ENCODE results near the gene LSP1.

LSP1 gene

DNA sequence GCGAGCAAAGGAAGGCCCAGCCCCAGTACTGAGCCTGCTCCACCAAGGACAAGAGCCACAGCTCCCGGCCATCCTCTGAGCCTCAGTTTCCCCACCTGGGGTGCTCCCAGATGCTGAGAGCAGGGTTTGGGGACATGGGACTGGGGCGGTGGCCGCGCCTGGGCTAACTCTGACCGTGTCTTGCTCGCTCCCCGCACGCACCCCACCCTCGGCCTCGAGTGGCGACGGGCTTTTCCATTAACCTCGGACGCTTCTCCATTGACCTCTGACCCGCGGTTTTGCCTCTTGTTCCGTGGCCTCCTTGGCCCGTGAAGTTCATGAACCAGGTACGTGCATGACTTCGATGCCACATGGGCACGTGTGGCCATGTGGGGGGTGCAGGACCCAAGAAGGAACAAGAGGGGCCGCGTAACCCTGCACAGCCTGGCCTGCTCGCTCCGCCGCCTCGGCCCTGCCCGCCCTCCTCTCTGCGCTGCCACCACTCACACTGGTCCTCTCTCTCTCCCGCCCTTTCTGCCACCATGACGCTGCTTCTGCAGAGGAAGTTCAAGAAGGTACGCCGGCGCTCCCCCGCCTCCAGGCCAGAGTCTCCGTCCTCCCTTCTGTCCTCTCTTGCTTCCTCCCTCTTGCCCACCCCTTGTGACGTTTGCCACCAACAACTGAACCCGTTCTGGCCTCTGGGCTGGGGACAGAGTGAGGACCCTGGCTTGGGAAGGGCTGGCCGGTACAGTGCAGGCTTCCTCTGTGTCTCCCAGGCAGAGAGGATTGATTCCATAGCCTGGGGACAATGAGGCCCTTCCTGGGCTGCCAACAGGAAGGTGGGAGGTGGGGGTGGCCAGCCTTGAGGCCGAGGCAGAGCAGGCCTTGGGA lies 73.5 kb downstream of the LSP1 start:
- DNase-seq (ENCODE audit: insufficient read length, low spot score) (no peak), FAIRE-seq (no peak)

DNA sequence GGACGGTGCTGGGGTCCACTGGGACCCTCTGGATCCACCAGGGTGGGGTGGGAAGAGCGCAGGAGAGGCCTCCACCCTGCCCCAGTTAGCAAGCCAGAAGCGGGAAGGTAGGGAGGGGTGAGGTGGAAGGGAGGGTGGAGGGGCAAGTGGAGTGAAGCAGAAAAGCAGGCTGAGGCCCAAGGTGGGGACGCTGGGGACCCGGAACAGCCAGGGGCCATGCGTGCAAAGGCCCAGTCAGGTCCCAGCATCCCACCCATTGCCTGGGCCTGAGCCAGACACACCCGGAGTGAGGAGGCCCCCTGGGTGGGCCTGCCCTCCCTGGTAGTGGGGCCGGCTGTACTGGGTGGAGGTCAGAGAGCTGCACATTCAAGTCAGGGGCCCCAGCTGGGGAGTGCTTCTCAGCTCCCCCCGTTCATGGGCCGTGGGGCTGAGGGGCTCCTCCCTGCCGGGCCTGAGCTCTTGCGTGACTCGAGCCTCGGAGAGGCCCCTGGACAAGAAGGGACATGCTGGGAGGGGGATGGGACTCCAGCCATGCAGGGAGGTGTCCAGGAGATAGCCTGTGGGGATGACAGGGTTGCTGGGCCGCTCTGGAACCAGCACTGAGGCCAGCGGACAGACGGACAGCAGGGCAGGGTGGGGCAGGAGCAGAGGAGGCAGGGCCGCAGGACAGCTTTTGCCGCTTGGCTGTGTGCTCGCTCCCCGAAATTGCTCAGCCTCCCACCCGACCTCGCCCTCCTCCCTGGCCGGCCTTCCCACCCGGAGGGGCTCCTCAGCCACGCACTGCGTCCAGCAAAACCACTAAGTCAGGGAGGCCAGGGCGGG lies 74.4 kb downstream of the LSP1 start:
- DNase-seq (ENCODE audit: insufficient read length, low spot score) (no peak), FAIRE-seq (no peak)

DNA sequence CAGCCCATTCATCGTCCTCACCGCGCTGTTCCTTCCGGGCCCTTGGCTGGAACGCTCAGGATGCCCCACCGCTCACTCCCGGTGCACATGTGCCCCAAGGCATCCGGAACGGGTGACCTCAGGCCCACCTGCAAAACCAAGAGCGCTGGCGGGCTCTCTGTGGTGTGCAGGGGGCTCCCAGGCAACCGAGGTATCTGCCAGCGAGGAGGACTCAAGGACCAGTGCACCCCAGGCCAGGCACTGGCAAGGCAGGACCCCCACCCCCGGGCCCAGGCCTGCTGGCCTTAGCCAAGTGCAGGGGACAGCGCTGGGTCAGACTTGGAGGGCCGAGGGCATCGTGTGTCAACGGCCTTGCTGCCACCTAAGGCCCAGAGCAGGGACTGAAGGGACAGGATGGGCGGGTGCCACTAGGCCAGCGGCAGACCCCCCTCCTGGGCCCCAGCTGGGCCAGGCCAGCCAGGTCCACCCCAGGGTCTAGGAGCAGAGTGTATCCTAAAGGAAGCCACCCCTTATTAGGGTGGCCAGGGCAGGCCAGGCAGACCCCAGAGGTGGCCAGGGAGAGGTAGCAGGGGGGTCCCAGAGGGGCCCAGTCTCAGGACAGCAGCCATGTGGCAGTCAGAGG lies 75.1 kb downstream of the LSP1 start:
- FAIRE-seq (no peak), DNase-seq (ENCODE audit: insufficient read length, low spot score) (no peak)

DNA sequence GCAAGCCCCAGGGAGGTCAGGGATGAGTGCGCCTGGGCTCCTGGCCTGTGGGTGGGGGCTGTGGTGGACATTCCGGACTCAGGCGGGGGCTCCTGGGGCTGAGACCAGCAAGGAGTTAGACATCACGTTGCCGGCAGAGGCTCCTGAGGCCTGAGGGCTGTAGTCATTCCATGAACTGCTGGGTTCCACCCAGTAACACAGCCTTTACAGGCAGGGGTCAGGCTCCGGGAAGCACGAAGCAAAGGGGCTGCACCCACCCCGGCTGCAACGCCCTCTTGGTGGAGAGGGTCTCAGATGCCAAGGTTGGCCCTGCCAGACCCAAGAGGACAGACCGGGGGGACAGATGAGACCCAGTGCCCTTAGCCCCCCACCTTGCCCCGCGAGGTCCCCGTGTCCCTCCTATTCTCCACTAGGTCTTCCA lies 75.6 kb downstream of the LSP1 start:
- FAIRE-seq = no peak

DNA sequence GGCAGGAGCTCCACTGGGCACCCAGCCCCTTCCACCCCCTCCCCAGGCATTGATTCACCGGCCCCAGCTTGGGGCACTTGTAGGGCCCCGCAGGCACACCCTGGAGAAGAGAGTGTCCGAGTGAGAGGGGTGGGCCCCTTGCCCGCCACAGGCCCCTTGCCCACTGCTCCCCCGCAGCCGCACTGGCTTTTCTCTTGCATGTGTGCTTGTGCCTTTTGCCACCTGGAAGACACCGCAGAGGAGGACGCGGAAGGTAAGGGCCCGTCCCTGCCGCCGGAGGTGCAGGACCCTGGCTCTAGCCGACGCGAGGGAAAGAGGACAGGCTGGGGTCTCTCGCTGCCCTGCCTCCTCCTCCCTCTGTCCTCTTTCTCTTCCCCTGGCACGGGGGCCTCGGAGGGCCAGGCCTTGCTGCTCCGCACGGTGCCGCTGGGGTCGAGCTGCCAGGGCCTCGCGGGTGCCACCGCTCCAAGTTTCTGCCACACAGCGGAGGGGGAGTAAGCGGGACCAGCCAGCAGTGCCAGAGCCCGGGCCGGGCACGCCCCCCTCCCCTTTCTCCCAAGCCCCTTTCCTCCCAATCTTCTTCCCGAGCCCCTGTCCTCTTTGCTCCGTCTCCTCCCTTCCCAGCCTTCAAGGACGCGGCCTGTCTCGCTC lies 76.1 kb downstream of the LSP1 start:
- DNase-seq (ENCODE audit: insufficient read length, low spot score) = no peak

More for the DNA sequence above, 75.6 kb downstream of the LSP1 start:
- DNase-seq (ENCODE audit: insufficient read length, low spot score) = no peak

DNA sequence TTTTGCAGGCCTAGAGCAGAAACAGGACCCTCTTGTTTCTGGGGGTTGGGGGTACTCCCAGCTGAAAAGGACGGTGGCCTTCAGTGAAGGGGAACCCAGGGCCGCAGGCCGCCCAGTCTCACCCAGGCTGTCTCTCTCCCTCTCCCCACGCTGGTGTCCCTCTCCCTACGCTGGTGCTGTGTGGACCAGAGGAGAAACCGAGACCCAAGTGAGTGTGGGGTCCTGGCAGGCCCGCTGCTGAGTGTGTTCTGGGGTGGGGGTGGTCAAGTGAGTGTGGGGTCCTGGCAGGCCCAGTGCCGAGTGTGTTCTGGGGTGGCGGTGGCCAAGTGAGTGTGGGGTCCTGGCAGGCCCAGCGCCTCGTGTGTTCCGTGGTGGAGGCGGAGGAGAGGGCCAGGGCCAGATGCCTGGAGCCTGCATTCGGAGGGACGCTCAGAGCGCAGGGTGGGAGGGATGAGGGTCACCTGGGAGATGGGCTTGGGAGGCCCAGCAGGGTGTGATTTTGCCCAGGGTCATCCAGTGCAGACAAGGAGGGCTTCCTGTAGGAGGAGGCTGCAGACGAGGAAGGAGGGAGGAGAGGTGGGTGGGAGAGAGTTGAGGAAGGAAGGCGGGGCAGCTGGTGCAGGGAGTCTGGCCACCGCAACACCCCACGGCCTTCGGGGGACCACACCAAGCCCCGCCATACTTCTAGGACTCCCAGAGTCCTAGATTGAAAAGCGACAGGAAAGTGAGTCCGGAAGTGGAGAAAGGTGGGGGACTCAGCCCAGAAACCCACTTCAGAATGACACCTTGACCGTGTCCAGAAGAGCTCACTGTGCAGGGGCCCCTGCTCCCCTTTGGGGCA lies 77.0 kb downstream of the LSP1 start:
- DNase-seq (ENCODE audit: insufficient read length, low spot score) (no peak), FAIRE-seq (no peak)

More for the DNA sequence above, 76.1 kb downstream of the LSP1 start:
- no peak for FAIRE-seq

DNA sequence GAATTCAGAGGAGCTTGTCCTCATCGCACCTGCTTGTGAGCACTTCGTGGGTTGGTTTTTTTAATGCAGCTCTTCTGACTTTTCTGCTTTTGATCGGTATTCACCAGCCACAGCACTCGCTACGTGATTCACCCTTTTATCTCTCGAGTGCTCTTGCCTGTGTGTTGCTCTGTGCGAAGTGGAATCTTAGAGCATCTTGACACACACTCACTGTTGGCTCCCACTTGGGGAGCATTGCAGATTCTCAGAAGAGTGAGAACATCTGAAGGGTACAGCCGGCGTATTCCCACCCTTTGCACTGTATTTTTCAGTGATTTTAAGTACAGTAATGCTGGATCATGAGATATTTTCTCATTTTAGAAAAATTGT lies 77.6 kb downstream of the LSP1 start:
- DNase-seq (ENCODE audit: insufficient read length, low spot score) (no peak), FAIRE-seq (no peak)

DNA sequence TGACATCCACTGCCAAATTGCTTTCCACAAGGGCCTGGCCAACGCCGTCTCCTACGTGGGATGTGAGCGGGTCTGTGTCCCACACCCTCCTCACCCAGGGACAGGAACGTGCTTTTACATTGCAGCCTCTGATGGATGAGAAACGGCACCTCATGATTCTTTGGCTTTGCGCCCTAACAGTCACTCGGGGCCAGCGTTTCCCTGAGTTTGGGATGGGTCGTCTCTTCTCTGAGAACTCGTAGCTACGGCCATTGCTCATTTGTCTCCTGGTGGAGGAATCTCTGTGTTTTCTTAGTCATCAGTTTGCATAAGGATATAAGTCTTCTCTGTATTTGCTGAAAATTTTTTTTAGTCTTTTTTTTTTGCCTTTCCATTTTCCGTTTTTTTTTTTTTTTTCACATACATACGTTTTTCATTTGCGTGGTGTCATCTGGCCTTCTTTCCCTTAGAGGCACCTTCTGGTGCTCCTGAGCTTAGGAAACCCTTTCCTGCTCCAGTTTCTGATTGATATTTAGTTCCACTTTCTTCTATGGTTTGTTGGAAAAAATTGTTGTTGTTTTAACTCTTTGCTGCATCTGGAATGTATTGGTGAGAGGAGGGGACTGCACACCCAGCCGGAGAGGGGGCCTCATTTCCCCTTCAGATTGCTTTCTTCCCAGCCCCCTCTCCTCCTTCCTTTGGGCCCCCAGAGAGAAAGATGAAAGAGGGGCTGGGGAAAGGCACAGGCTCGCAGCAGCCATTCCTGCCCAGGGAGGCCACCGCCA lies 78.6 kb downstream of the LSP1 start:
- FAIRE-seq = no peak
- DNase-seq (ENCODE audit: insufficient read length, low spot score) = no peak

DNA sequence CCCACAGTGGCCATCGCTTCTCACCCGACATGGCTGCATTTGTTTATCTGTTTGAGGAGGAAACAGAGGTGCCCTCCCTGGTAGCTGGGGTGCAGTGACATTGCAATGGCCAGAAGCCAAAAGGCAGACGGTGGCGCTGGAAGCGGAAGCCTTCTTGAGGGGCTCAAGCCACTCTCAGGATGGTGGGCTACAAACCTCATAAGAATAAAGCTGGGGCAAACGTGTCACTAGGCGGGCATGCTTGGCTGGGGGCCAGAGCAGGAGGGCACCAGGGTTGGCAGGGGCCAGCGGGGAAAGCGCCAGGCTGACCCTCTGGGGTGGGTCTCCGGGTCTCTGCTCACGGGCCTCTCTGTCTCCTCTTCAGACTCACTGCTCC lies 79.2 kb downstream of the LSP1 start:
- FAIRE-seq (no peak), DNase-seq (ENCODE audit: insufficient read length, low spot score) (no peak)

DNA sequence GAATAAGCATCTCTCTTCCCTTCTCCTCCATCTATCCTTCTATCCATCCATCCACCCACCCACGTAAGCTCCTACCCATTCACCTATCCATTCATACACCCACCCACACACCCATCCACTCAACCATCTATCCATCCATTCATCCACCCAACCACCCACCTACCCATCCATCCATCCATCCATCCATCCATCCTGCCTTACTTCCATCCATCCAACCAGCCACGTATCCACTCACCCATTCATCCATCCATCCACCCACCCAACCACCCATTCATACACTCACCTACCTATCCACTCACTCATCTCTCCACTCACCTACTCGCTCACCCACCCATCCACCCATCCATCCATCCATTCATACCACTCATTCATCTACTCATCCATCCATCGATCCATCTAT lies 79.8 kb downstream of the LSP1 start:
- DNase-seq (ENCODE audit: insufficient read length, low spot score) = no peak
- FAIRE-seq = no peak

DNA sequence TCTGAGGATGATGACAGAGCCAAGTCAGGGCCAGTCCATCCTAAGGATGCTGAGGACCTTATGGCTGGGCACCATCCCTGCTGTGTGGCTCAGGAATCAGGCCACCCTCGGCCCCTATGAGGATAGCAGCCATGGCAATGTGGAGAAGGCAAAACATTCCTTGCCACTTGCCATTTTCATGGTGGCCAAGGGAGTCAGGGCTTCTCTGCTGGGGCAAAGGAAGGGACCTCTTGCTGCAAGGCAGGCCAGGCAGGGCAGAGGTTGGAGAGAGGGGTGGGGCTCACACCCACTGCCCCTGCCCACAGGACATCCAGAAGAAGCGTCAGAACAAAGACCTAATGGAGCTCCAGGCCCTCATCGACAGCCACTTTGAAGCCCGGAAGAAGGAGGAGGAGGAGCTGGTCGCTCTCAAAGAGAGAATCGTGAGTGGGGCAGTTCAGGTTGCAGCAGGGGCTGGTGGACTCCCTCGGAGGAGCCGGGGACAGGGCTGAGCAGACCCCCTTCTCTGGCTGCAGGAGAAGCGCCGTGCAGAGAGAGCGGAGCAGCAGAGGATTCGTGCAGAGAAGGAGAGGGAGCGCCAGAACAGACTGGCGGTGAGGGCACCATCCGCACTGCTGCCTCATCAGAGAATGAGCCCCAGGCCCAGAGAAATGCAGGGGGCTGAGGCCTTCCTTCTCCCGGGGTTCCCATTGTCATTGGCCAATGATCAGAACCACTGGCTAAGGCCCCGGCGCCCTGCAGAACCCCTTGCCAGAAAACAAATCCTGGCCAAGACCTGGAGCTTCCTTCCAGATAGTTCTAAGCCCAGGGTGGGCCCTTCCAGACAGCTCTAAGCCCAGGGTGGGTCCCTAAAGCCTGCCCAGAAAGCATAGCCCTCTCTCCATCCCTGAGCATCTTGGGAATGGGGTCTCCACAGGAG lies 80.8 kb downstream of the LSP1 start:
- no peak for FAIRE-seq
- DNase-seq (ENCODE audit: insufficient read length, low spot score) = no peak

DNA sequence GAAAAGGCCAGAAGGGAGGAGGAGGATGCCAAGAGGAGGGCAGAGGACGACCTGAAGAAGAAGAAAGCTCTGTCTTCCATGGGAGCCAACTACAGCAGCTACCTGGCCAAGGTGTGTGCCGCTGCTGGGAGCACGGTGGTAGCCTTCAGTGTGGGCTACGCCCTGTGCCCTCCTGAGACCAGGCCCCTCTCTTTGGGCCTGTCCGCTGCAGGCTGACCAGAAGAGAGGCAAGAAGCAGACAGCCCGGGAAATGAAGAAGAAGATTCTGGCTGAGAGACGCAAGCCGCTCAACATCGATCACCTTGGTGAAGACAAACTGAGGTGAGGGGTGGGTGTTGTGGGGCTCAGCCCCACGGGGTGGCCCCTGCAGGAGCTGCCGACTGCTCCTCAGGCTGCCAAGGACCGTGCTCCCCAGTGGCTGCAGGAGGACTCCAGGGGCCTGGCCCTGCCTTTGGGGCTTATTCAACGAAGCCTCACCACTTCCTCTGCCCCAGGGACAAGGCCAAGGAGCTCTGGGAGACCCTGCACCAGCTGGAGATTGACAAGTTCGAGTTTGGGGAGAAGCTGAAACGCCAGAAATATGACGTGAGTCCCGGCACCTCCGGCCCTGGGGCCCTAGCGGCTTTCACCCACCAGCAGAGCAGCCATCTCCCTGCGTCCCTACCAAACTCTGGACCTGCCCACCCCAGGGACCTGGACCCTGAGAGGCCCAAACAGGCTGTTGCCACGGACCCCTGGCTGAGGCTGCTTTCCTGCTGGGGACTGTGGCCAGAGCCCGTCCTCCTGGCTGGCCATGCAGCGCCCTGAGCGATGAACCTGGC lies 81.7 kb downstream of the LSP1 start:
- no peak for DNase-seq (ENCODE audit: insufficient read length, low spot score)
- FAIRE-seq = no peak

DNA sequence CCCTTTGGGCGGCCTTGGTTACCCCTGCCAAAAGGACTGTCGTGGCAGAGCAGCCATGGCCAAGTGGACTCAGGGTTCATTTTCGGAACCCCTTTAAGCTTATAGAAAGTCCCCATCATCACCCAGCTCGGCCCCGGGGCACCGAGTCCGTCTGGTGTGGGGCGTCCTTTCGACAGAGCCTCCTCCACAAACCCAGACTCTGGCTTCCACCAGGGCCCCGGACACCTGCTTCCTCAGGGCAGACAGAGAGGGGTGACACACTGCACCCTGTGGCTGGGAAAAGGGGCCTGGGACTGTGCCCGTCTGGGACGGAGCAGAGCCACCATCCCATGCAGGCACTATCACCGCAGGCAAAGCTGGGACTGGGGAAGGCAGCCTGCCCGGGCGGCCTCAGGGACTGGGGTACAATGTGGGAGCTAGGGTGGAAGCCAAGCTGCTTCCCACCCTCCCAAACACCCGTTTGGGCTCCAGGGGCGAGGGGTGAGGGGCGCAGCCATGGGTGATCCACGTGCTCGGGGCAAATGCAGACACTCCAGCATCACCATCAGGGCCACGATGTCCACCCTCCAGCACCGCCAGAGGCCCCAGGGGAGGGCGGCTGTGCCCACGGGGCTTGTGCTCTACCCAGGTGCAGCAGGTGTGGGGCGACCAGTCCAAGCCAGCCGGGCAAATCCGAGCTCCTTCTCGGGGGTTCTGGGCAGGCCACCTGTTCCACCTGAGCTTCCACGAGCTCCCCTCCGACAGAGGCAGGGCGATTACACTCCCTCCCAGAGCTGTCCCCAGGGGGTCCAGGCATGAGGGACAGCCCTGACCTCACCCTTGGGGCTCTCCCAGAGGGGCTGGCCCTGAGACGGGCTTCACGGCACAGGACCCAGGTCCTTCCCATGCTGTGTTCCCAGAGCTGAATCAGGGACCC lies 82.5 kb downstream of the LSP1 start:
- no peak for DNase-seq (ENCODE audit: insufficient read length, low spot score)
- no peak for FAIRE-seq

DNA sequence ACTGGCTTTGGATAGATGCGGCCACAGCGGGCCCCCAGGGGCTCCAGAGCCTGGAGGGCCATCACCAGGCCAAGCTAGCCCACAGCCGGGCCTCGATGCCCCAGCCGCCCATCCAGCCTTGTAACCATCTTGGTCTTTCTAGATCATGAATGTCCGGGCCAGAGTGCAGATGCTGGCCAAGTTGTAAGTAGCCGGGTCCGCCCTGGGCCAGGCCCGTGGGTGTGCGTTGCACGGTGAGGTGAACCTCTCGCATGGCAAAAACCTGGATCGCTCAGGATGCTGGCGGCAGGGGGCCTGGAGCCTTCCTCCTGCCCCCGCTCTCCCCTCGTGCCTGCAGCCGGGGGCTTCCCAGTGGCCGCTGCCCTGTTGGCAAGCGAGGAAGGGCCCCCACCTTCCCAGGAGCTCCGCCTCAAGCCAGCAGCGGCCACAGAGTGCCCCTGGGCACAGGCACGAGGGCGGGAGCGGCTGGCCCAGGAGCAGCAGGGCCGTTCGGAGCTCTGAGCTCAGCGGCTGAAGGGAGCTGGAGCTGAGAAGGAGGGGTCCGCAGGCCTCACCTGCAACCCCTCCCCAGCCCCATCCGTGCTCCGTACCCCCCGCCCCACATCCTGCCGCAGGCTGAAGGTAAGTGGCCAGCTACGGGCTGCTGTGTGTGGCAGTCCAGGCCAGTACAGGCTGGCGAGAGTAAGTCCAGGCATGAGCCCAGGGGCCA lies 83.3 kb downstream of the LSP1 start:
- FAIRE-seq (no peak), DNase-seq (ENCODE audit: insufficient read length, low spot score) (no peak)

DNA sequence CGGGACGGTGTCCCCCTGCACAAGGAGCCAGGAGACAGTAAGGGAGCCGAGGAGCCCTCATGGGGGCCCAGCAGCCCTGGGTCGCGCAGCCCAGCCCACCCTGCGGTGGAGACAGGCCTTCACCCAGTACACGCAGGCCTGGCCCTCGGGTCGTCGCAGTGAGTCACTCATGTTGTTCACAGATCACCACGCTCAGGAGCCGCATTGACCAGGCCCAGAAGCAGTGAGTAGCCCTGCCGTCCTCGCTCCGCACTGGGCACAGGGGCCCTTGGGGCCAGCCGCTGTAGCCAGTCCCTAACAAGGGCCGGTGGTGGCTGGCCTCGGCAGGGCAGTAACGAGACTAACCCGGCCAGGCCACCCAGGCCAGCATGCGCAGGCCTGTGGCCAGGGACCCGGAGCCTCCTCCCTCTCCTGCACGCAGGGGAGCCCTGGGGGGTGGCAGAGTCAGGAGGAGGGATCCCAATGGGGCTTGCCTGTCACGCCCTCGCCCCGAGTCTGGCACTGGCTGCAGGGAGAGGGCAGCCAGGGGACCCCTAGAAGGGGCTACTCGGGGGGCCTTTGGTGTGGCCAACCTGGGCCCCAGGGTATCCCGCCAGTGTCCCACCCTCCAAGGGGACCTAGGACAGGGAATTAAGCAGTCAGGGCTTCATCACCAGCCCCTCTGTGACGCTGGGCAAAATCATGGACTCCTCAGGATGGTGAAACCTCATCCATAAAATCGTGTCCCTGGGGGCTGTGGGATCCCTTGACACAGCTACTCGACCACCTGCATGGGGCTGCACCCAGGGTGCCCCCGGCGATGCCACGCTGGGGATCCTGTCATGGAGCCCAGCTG lies 84.1 kb downstream of the LSP1 start:
- FAIRE-seq (no peak), DNase-seq (ENCODE audit: insufficient read length, low spot score) (no peak)
